ENCODE data around the gene KCNG2.

KCNG2 gene

GRCh38 chr18:79887181-79888000 lies 89.7 kb downstream of the KCNG2 start:
- no peak for DNase-seq (ENCODE audit: low spot score)

DNA sequence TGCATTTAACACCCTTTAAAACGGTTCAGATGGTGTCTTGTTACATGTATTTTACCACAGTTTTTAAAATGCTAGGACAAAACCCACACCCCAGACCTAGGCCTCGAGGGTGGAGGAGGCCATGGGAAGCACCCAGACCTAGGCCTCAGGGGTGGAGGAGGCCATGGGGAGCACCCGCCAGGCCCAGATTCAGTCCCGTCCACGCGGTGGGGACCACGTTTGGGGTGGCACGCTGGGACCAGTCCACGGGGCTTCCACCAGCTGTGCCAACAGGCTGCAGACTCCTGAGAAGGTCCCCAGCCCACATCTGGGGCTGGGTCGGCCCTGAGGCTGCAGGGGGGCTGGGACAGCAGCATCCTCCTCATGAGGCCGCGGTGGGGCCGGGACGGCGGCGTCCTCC lies 90.3 kb downstream of the KCNG2 start:
- DNase-seq (ENCODE audit: low spot score): no peak

DNA sequence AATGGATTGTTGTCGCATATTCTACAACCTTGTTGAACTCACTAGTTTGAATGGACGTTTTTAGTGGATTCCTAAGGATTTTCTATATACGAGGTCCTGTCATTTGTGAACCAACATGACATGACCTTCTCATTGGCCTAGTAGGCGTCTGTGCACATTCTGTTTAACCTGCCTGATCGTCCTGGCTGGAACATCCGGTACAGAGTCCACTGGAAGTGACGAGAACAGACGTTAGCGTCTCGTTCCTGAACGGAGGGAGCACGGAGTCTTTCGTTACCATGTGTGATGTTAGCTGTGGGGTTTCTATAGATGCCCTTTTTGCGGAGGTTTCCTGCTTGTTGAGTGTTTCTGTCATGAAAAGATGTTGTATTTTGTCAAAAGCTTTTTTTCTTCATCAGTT lies 91.8 kb downstream of the KCNG2 start:
- no peak for DNase-seq (ENCODE audit: low spot score)

DNA sequence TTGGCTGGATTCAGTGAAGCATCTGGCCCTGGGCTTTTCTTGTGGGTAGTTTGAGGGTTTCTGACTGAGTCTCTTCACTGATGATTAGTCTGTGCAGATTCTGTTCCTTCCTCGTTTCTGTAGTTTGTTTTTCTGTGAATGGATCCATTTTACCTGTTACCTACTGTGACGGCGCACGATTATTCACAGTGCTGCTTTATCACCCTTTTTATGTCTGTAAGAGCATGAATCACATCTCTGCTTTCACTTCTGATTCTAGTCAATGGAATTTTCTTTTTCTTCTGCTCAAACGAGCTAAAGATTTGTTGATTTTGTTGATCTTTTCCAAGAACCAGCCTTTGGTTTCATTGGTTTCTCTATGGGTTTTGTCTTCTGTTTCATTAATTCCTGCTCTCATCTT lies 92.9 kb downstream of the KCNG2 start:
- DNase-seq (ENCODE audit: low spot score): no peak

DNA sequence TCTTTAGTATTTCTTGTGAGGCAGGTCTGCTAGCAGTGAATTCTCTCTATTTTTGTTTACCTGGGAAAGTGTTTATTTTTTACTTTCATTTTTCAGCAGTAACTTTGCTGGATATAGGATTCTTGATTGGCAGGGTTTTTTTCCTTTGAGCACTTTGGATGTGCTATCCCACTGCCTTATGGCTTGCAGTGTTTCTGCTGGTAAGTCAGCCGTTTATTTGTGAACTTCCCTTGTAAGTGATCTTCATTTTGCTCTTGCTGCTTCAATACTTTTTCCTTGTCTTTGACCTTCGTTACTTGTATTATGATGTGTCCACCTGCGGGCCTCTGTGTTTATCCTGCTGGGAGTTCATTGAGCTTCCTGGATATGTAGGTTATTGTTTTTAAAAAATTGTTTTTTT lies 99.0 kb downstream of the KCNG2 start:
- DNase-seq (ENCODE audit: low spot score): no peak

- no peak for DNase-seq (ENCODE audit: low spot score)
Observed at GRCh38 chr18:79897940-79898625, 100.3 kb downstream of the KCNG2 start.

DNA sequence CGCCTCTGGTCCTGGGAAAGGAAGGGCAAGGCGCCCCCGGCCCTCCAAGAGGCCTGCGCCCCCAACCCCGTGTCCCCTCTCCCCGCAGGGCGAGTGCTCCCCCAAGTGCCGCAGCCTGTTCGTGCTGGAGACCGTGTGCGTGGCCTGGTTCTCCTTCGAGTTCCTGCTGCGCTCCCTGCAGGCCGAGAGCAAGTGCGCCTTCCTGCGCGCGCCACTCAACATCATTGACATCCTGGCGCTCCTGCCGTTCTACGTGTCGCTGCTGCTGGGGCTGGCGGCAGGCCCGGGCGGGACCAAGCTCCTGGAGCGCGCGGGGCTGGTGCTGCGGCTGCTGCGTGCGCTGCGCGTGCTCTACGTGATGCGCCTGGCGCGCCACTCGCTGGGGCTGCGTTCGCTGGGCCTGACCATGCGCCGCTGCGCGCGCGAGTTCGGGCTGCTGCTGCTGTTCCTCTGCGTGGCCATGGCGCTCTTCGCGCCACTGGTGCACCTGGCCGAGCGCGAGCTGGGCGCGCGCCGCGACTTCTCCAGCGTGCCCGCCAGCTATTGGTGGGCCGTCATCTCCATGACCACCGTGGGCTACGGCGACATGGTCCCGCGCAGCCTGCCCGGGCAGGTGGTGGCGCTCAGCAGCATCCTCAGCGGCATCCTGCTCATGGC lies 101.3 kb downstream of the KCNG2 start:
- DNase-seq (ENCODE audit: low spot score): no peak

GRCh38 chr18:79899609-79900445 lies 102.1 kb downstream of the KCNG2 start:
- DNase-seq (ENCODE audit: low spot score): no peak

DNA sequence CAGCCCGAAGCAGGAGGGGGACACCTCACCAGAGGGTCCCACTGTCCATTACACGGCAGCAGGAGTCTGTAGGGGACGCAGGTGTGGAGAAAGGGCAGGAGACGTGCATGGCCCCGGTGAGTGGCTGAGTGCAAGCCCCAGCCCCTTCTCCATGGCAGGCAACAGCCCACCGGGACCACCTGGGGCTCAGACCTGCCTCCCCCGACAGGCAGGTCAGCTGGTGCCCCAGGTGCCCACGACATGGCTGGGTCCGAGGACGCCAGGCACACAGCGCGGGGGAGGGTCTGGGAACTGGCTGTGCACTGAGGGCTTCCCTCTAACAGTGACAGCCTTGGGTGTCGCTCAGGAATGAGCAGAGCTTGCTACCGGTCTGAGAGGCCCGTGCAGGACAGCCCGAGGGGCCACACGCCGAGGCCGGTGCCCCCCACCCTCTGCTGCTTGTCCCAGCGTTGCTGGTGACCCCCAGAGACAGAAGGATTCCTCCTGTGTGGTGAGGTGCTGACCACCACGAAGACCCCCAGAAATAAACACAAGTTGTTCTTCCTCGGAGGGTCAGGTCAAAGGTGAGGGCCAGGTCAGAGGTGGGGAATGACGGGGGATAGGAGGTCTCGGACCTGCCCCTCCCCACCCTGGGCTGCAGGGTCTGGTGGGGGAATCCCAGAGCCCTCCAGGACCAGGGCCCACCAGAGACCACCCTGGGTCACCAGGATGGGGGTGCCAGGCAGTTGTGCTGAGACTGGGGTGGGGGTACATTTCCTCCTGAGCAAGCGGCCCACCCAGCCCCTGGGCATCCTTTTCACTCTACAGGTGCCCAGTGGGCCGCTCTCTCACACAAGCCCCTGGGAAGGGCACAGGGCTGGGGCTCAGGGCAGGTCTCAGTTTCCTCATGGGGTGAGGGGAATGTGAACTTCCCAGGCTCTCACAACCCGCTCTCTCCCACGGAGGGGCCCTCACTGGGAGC lies 103.2 kb downstream of the KCNG2 start:
- no peak for DNase-seq (ENCODE audit: low spot score)

GRCh38 chr18:79901665-79902064 lies 103.9 kb downstream of the KCNG2 start:
- DNase-seq (ENCODE audit: low spot score): no peak

DNA sequence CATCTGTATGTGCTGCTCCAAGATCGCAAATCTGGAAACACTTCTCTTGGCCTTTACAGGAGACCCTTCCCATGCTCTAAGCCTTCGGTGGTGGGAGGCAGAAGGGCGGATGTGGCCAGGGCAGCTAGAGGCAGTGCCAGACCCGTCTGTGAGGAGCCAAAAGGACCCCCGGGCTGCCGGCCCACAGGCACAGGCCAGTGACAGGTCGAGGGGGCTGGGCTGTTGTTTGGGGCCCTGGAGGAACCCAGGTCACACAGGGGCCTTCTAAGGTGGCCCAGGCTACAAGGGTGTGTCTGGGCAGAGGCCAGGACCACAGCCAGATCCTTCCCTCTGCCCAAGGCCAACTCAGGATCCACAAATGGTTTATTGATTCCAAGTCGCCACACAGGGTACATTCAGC lies 104.3 kb downstream of the KCNG2 start:
- DNase-seq (ENCODE audit: low spot score): no peak

DNA sequence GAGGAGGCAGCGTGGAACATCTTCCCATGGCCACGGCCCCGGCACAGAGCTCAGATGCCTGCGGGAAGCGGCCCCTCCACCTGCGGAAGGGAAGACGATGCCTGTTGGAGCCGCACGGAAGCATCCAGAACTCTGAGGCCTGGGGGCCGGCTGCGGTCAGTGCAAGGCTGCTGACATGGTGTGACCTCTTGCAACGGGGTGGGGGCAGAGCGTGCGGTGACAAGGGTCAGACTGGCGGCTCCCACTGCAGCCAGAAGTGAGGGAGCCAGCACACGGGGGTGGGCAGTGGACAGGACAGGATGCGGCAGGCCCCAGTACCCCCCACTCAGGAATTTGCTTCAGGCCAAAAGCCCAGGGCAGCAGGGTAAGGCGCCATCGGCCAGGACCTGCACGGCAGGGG lies 104.9 kb downstream of the KCNG2 start:
- DNase-seq (ENCODE audit: low spot score): no peak

GRCh38 chr18:79903071-79903635 lies 105.4 kb downstream of the KCNG2 start:
- no peak for DNase-seq (ENCODE audit: low spot score)

- no peak for DNase-seq (ENCODE audit: low spot score)
Observed at GRCh38 chr18:79903787-79904356, 106.1 kb downstream of the KCNG2 start.

GRCh38 chr18:79904357-79905147 lies 106.8 kb downstream of the KCNG2 start:
- DNase-seq (ENCODE audit: low spot score): no peak

- DNase-seq (ENCODE audit: low spot score): no peak
Observed at GRCh38 chr18:79905389-79905911, 107.7 kb downstream of the KCNG2 start.

GRCh38 chr18:79905993-79906392 lies 108.3 kb downstream of the KCNG2 start:
- DNase-seq (ENCODE audit: low spot score): no peak

- DNase-seq (ENCODE audit: low spot score): no peak
Observed at GRCh38 chr18:79906706-79907105, 109.0 kb downstream of the KCNG2 start.
